Measurements from ENCODE around the gene GBX2.

The GBX2 gene

DNA sequence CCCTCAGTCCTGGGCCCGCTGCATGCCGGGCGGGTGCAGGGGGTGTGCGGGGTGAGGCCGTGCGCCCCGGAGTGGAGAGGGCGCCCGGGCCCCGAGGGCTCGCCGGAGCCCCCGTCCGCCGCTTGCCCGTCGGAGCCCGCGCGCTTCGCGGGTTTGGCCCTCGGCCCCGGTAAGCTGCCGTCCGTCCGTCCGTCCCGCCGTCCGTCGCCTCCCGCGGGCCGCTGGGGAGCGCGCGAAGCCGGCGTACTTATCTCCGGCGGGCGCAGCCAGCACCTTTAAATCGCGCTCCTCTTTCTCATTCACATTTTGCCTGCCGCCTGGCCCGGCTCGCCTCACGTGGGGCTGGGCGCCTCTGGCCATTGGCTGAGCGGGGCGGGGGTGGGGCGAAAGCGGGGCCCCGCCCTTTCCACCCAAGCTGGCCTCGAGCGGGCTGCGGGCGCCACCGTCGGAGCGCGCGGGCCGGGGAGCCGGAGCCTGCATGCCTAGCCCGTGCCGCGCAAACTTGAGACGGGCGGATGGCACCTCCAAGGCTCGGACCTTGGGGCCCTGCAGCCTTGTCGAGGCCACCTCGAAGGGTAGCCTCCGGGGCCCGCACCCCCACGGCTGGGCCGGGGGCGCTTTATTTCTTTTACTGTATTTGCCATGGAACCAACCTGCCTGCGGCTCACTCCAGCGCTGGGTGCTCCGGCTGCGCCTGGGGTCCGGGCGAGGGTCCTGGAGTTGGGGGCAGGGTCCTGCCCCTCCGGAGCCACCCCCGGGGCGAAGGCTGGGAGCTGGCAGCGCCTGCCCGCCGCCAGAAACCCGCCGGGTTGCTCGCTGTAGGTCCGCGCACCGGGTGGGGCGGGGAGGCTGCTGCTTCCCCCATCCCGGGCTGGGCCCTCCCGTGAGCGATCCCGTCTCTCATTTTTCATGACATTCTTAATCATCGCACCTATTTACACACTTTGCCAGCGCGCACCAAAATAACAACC lies at the start of gene GBX2:
TSS of gene GBX2 (minus strand) at position 277 of the 971 bp plus-strand sequence. CDS start 415 bp downstream, outside the sequence.
- Mint-ChIP-seq H3K36me3 (no peaks in the 10 kb centered on the region), H3K27me3 (peaks cover 41% of the 10 kb centered on the region), H3K4me3 (no peak within 1 kb of the TSS), H3K27ac (peak within 1 kb of the TSS; percentile 41), H3K4me1 (ENCODE audit: low read depth) (peaks cover 23% of the 10 kb centered on the region), H3K9me3 (ENCODE audit: low read depth) (no peaks in the 10 kb centered on the region)

- Mint-ChIP-seq H3K27me3 (peaks cover 23% of the 10 kb centered on the region), H3K4me3 (no peak overlapping the region), H3K27ac (no peak overlapping the region), H3K36me3 (no peaks in the 10 kb centered on the region), H3K9me3 (ENCODE audit: low read depth) (no peaks in the 10 kb centered on the region), H3K4me1 (ENCODE audit: low read depth) (no peaks in the 10 kb centered on the region)
These were observed 49.7 kb upstream of the GBX2 start for GRCh38 chr2:236217926-236218325.

- Mint-ChIP-seq H3K4me3 (no peak overlapping the region), H3K36me3 (no peaks in the 10 kb centered on the region), H3K27me3 (peaks cover 23% of the 10 kb centered on the region), H3K4me1 (ENCODE audit: low read depth) (no peaks in the 10 kb centered on the region), H3K27ac (no peak overlapping the region), H3K9me3 (ENCODE audit: low read depth) (no peaks in the 10 kb centered on the region)
These were observed 48.5 kb upstream of the GBX2 start for GRCh38 chr2:236216711-236217110.

DNA sequence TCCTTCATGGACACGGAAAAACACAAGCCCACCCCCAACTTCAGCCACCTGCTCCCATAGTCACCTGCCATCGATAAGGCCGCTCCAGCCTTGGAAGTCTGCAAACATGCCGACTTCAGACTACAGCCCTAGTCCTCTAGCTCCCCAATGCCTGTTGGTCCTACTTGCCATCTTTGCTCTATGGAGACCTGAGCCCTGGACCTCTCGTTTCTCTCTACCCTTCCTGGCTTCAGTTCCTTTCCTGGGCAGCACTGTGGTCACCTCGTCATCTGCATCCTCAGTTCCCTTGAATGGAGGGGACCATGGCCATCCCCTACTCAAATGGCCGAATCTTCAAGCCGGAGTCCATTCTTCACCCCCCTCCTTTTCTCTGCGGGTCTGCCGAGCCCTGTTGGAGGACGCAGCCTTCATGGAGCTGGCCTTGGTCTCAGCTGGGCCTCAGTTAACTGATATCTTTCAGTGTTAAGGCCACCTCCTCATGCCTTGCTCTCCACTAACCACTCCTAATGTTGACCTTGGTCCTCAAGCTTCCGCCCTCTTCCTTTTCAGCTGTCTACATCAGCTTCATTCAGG lies 47.7 kb upstream of the GBX2 start:
- no peak overlapping the region for H3K27ac Mint-ChIP-seq
- H3K4me1 Mint-ChIP-seq (ENCODE audit: low read depth), result no peaks in the 10 kb centered on the region
- no peaks in the 10 kb centered on the region for H3K9me3 Mint-ChIP-seq (ENCODE audit: low read depth)
- H3K27me3 Mint-ChIP-seq, result peaks cover 22% of the 10 kb centered on the region
- no peak overlapping the region for H3K4me3 Mint-ChIP-seq
- no peaks in the 10 kb centered on the region for H3K36me3 Mint-ChIP-seq

DNA sequence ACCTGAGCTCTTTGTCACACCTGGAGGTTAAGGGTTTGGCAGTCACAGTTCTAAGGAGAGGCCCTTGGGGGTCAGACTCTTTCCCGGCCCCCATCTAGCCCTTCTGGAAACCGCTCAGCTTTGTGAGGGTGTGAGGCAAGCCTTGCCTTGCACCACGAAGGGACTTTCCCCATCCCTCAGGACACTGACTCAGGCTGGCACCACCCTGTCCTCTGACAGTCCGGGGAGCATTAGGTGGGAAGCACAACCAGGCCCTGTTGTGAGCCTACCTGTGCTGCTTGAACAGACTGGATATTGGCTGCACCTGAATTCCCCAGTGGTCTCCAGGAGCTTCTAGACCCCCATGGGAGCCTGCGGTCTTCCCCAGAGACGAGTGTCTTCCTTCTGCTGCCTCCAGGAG lies 47.0 kb upstream of the GBX2 start:
- H3K4me3 Mint-ChIP-seq, result no peak overlapping the region
- H3K9me3 Mint-ChIP-seq (ENCODE audit: low read depth), result no peaks in the 10 kb centered on the region
- H3K27me3 Mint-ChIP-seq, result peaks cover 26% of the 10 kb centered on the region
- H3K36me3 Mint-ChIP-seq, result no peaks in the 10 kb centered on the region
- H3K27ac Mint-ChIP-seq, result no peak overlapping the region
- no peaks in the 10 kb centered on the region for H3K4me1 Mint-ChIP-seq (ENCODE audit: low read depth)

- Mint-ChIP-seq H3K4me3 (no peak overlapping the region), H3K36me3 (no peaks in the 10 kb centered on the region), H3K9me3 (ENCODE audit: low read depth) (no peaks in the 10 kb centered on the region), H3K27me3 (peaks cover 26% of the 10 kb centered on the region), H3K4me1 (ENCODE audit: low read depth) (no peaks in the 10 kb centered on the region), H3K27ac (no peak overlapping the region)
These were observed 46.3 kb upstream of the GBX2 start for GRCh38 chr2:236214376-236214995.

- no peaks in the 10 kb centered on the region for H3K4me1 Mint-ChIP-seq (ENCODE audit: low read depth)
- H3K27me3 Mint-ChIP-seq, result peaks cover 27% of the 10 kb centered on the region
- H3K9me3 Mint-ChIP-seq (ENCODE audit: low read depth), result no peaks in the 10 kb centered on the region
- no peak overlapping the region for H3K27ac Mint-ChIP-seq
- H3K36me3 Mint-ChIP-seq, result no peaks in the 10 kb centered on the region
- no peak overlapping the region for H3K4me3 Mint-ChIP-seq
These were observed 43.1 kb upstream of the GBX2 start for GRCh38 chr2:236211296-236211695.

DNA sequence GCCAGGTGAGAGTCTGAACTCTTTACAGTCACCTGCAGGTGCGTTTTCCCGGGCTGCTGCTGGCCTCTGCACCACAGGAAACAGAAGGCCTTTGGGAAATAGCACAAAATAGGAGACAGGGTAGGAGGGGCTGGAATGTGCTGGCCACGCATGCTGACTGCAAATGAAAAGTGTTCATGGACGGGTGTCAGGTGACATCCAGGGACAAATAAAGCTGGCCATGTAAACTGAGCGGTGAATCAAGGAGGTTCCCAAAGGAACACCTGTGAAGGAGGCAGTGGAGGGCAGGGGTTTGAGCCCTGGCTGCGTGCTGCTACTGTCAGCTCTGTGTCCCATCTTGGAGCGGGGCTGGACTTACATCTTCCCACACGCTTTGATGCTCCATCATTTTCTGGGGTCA lies 42.4 kb upstream of the GBX2 start:
- Mint-ChIP-seq H3K9me3 (ENCODE audit: low read depth) (no peaks in the 10 kb centered on the region), H3K4me1 (ENCODE audit: low read depth) (no peaks in the 10 kb centered on the region), H3K27me3 (peaks cover 20% of the 10 kb centered on the region), H3K4me3 (no peak overlapping the region), H3K36me3 (no peaks in the 10 kb centered on the region), H3K27ac (no peak overlapping the region)

- Mint-ChIP-seq H3K4me3 (no peak overlapping the region), H3K4me1 (ENCODE audit: low read depth) (no peaks in the 10 kb centered on the region), H3K27ac (no peak overlapping the region), H3K36me3 (no peaks in the 10 kb centered on the region), H3K9me3 (ENCODE audit: low read depth) (no peaks in the 10 kb centered on the region), H3K27me3 (peaks cover 20% of the 10 kb centered on the region)
These were observed 41.8 kb upstream of the GBX2 start for GRCh38 chr2:236209996-236210395.

- Mint-ChIP-seq H3K4me1 (ENCODE audit: low read depth) (no peaks in the 10 kb centered on the region), H3K27me3 (peaks cover 20% of the 10 kb centered on the region), H3K4me3 (no peak overlapping the region), H3K9me3 (ENCODE audit: low read depth) (no peaks in the 10 kb centered on the region), H3K36me3 (no peaks in the 10 kb centered on the region), H3K27ac (no peak overlapping the region)
These were observed 41.3 kb upstream of the GBX2 start for GRCh38 chr2:236209535-236209934.

DNA sequence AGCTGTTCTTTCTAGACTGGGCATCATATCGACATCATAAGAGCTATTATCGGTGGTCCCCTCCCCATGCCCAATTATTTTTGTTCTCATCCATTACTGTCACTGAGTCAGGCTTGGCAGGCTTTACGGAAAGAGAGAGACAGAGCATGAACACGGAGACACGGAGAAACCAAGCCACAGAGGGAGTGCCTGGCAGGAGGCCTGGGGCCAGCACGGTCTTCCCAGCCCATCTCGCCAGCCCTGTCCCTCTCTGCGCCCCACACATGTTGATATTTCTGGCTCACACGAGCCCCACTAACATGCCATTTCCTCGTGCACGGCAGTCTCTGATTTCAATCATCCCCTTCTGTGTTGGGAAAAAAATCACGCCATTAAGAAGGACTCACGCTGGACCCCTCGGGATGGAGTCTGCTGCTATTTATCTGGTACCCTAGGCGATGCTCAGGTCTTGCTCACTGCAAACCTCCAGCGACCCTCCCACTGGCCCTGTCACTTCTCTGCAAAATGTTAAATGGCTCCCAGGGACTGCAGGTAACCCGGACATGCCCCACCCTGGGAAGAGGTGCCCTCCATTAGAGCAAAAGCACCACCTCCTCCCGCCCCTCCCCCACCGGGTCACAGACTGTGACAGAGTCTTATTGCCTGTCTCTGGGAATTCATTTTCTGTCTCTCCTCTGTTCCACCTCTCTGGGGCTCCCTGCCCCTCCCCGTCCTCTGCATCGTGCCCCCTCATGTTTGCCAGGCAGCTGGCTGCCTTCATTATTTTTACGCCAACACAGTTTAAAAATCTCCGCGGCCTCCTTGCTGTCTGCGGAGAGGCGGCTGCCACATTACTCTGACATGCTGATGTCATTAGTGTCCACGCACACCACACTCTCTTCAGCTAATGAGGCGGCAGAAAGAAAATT lies 40.1 kb upstream of the GBX2 start:
- H3K9me3 Mint-ChIP-seq (ENCODE audit: low read depth), result no peaks in the 10 kb centered on the region
- H3K27me3 Mint-ChIP-seq, result peaks cover 16% of the 10 kb centered on the region

GRCh38 chr2:236207472-236207871 lies 39.3 kb upstream of the GBX2 start:
- Mint-ChIP-seq H3K27me3 (peaks cover 12% of the 10 kb centered on the region), H3K4me1 (ENCODE audit: low read depth) (no peaks in the 10 kb centered on the region), H3K27ac (no peak overlapping the region), H3K4me3 (no peak overlapping the region), H3K36me3 (no peaks in the 10 kb centered on the region), H3K9me3 (ENCODE audit: low read depth) (no peaks in the 10 kb centered on the region)

More for the DNA sequence above, 40.1 kb upstream of the GBX2 start:
- H3K4me3 Mint-ChIP-seq, result no peak overlapping the region
- no peaks in the 10 kb centered on the region for H3K4me1 Mint-ChIP-seq (ENCODE audit: low read depth)
- H3K36me3 Mint-ChIP-seq, result no peaks in the 10 kb centered on the region
- no peak overlapping the region for H3K27ac Mint-ChIP-seq

DNA sequence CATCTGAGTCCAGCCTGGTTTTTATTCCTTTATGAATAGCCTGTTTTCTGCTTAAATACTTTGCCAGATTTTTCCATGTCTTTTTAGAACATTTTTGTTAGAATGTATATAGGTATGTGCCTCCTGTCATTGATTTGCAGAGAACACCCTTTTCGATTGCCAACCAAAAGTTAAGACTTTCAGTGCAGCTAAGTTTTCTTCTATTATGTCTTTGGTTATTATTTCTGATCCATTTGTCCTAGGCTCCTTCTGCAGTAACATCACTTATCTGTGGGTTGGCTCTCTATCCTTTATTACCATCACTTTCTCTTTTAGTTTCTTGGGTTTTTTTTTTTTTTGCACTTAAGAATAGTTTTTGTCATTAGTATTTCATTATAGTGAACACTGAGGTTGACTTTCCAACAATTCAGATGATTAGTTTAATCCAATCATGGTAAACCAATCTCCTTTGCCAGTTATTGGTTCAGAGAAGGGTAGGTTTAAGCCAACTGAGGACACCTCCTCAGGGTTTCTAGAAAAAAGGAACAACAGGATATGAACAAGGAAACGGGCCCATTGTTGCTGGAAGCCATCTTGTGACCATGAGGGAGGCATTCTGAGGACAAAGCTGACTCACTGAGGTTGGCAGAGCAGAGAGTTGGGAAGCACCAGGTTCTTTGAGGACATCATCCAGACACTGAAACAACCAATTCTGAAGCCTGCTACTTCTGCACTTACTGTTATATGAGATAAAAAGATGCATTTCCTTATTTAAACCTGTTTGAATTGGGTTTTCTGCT lies 37.9 kb upstream of the GBX2 start:
- Mint-ChIP-seq H3K4me1 (ENCODE audit: low read depth) (no peaks in the 10 kb centered on the region), H3K36me3 (no peaks in the 10 kb centered on the region), H3K4me3 (no peak overlapping the region), H3K9me3 (ENCODE audit: low read depth) (no peaks in the 10 kb centered on the region), H3K27me3 (peaks cover 11% of the 10 kb centered on the region), H3K27ac (no peak overlapping the region)

- Mint-ChIP-seq H3K27me3 (peaks cover 7% of the 10 kb centered on the region), H3K27ac (no peak overlapping the region), H3K9me3 (ENCODE audit: low read depth) (no peaks in the 10 kb centered on the region), H3K4me3 (no peak overlapping the region), H3K4me1 (ENCODE audit: low read depth) (no peaks in the 10 kb centered on the region), H3K36me3 (no peaks in the 10 kb centered on the region)
These were observed 36.8 kb upstream of the GBX2 start for GRCh38 chr2:236204953-236205352.

All from activated naive CD8-positive, alpha-beta T cell (primary cell).